HCT116 (cell line): Measurements from ENCODE around the gene SETD3. TPM values are rescaled to one million over a fixed set of nuclear protein-coding genes. Genes with fewer than 3 reads are reported as not detected.

Source experiments
- ATAC-seq: fragments of 200-7000 bp; cut with Tn5 transposase; 2 replicates; pipeline ENCODE4 v1.9.1; 2020; ENCODE audit warnings: mild to moderate bottlenecking, moderate library complexity
- BruUV-seq: library from RNA; stranded (reverse); fragments of 400-500 nt; replicated peaks from 2 replicates; lab custom pipeline; 2021; lab: Mats Ljungman, UMichigan
- CTCF ChIA-PET: fragments of 300-600 bp; sonication (Branson Sonifier 250); formaldehyde crosslinking; loops from one replicate; lab custom pipeline; 2021; ENCODE audit warnings: antibody characterized with exemption; lab: Charles Lee
- POLR2A ChIA-PET: fragments of 300-600, 350-600 bp; sonication (Branson Sonifier 250); formaldehyde crosslinking; loops from one replicate; lab custom pipeline; 2021; ENCODE audit warnings: antibody characterized with exemption; lab: Charles Lee
- RAD21 ChIA-PET, 2 experiments: fragments of 300-600 bp; sonication (Branson Sonifier 250); formaldehyde crosslinking; loops; one replicate each; lab custom pipeline; 2023; ENCODE audit warnings: low total read pairs in 2 of 2; ENCODE audit not compliant: uncharacterized antibody in 2 of 2, unreplicated experiment in 2 of 2, low non-redundant PET in 1 of 2; lab: Charles Lee
- DNase-seq: peaks from one replicate; pipeline ENCODE4 v3.0.0-alpha.2; 2010; ENCODE audit warnings: low read depth, low spot score
- H2AFZ ChIP-seq: fragments of 200-600 bp; shearing (Covaris generic), sonication (generic); 2 replicates; pipeline ENCODE4 v1.6.1; 2017; ENCODE audit warnings: low read depth, mixed run types, mixed read lengths, antibody characterized with exemption, low read length; ENCODE audit not compliant: poor library complexity, severe bottlenecking
- H3K27ac ChIP-seq: 2 replicates; pipeline ENCODE4 v1.5.1; 2012; ENCODE audit warnings: low read depth, low read length
- H3K27me3 ChIP-seq: fragments of 200-600 bp; sonication (generic); 2 replicates; pipeline ENCODE4 v1.6.1; 2016; ENCODE audit warnings: mixed run types, low read length, mixed read lengths; ENCODE audit not compliant: insufficient read depth
- H3K36me3 ChIP-seq, 2 experiments: fragments of 200-500 bp in 1 of 2; fragments of 200-600 bp in 1 of 2; sonication (Bioruptor generic) in 1 of 2; sonication (generic) in 1 of 2; 2 replicates each; pipeline versions ENCODE4 v1.5.1 to v1.6.1; 2014 to 2016; ENCODE audit warnings: low read length in 2 of 2, inconsistent platforms in 1 of 2, mixed read lengths in 1 of 2, mixed run types in 1 of 2; ENCODE audit not compliant: insufficient read depth in 2 of 2, control insufficient read depth in 1 of 2
- H3K4me1 ChIP-seq, 2 experiments: fragments of 200-600 bp in 1 of 2; sonication (generic) in 1 of 2; 2 replicates each; pipeline versions ENCODE4 v1.5.1 to v1.6.1; 2012 to 2017; ENCODE audit warnings: low read length in 2 of 2, inconsistent platforms in 1 of 2, mild to moderate bottlenecking in 1 of 2, mixed read lengths in 1 of 2, mixed run types in 1 of 2, moderate library complexity in 1 of 2; ENCODE audit not compliant: insufficient read depth in 2 of 2, control insufficient read depth in 1 of 2
- H3K4me2 ChIP-seq: fragments of 200-600 bp; sonication (generic); 2 replicates; pipeline ENCODE4 v1.6.1; 2017; ENCODE audit warnings: mixed run types, low read length, mixed read lengths
- H3K4me3 ChIP-seq, 2 experiments: fragments of 200-600 bp in 1 of 2; sonication (generic) in 1 of 2; replicated peaks in 1 of 2; 2 replicates each; pipeline ENCODE4 v1.5.1; 2011 to 2016; ENCODE audit warnings: low read length in 2 of 2, control low read depth in 1 of 2, low read depth in 1 of 2, mild to moderate bottlenecking in 1 of 2, mixed read lengths in 1 of 2, mixed run types in 1 of 2
- H3K79me2 ChIP-seq: fragments of 200-600 bp; sonication (generic); 2 replicates; pipeline ENCODE4 v1.6.1; 2017; ENCODE audit warnings: mild to moderate bottlenecking, mixed run types, low read length, moderate library complexity, mixed read lengths; ENCODE audit not compliant: insufficient read depth
- H3K9ac ChIP-seq: fragments of 200-600 bp; sonication (generic); 2 replicates; pipeline ENCODE4 v1.6.1; 2016; ENCODE audit warnings: low read length, mixed read lengths
- H3K9me2 ChIP-seq: fragments of 200-600 bp; sonication (generic), shearing (Covaris generic); 2 replicates; pipeline ENCODE4 v1.6.1; 2017; ENCODE audit warnings: mixed run types, mild to moderate bottlenecking, moderate library complexity; ENCODE audit not compliant: insufficient read depth
- H3K9me3 ChIP-seq, 2 experiments: fragments of 200-500 bp in 1 of 2; fragments of 200-600 bp in 1 of 2; sonication (Bioruptor generic) in 1 of 2; sonication (generic) in 1 of 2; 2 replicates each; pipeline ENCODE4 v1.6.1; 2014 to 2017; ENCODE audit warnings: low read length in 2 of 2, mixed read lengths in 2 of 2, inconsistent platforms in 1 of 2, low read depth in 1 of 2, mild to moderate bottlenecking in 1 of 2, mixed run types in 1 of 2, moderate library complexity in 1 of 2; ENCODE audit not compliant: control insufficient read depth in 1 of 2, insufficient read depth in 1 of 2
- H4K20me1 ChIP-seq: fragments of 200-600 bp; sonication (generic), shearing (Covaris generic); 2 replicates; pipeline ENCODE4 v1.6.1; 2017; ENCODE audit warnings: mixed run types, mild to moderate bottlenecking, moderate library complexity; ENCODE audit not compliant: insufficient read depth
- CBX3 ChIP-seq: IDR thresholded peaks from 2 replicates; pipeline ENCODE4 v1.6.1; 2012; ENCODE audit warnings: low read depth
- CEBPB ChIP-seq: IDR thresholded peaks from 2 replicates; pipeline ENCODE4 v1.6.1; 2012; ENCODE audit warnings: low read depth
- EGR1 ChIP-seq: IDR thresholded peaks from 2 replicates; pipeline ENCODE4 v1.6.1; 2012; ENCODE audit warnings: low read depth
- RAD21 ChIP-seq: IDR thresholded peaks from 2 replicates; pipeline ENCODE4 v1.6.1; 2012; ENCODE audit warnings: low read depth, mild to moderate bottlenecking
- TCF7L2 ChIP-seq: IDR thresholded peaks from 2 replicates; pipeline ENCODE4 v1.7.0; 2011; ENCODE audit warnings: borderline replicate concordance, inconsistent platforms; ENCODE audit not compliant: insufficient read depth, insufficient read length; ENCODE audit errors: extremely low read depth
- intact Hi-C: fragments of 100-400 bp; cut with micrococcal nuclease; formaldehyde crosslinking; loops from 2 replicates; pipeline ENCODE4 v1.10.0; 2022
- total RNA-seq: library from RNA; stranded (reverse); gene quantifications from one replicate; pipeline ENCODE4 v1.2.1, GENCODE V29; 2021; ENCODE audit not compliant: unreplicated experiment
- TF ChIP-seq, protein P1 (sequence below): IDR thresholded peaks from 2 replicates; pipeline ENCODE4 v1.6.1; 2012
- TF ChIP-seq, protein P2 (sequence below): IDR thresholded peaks from 2 replicates; pipeline ENCODE4 v1.6.1; 2011; ENCODE audit warnings: mild to moderate bottlenecking, low read length, moderate library complexity; ENCODE audit not compliant: insufficient replicate concordance; ENCODE audit errors: extremely low read depth

Gene SETD3
- total RNA-seq, 1 experiment from 2014 or later, result 46.6 TPM

DNA sequence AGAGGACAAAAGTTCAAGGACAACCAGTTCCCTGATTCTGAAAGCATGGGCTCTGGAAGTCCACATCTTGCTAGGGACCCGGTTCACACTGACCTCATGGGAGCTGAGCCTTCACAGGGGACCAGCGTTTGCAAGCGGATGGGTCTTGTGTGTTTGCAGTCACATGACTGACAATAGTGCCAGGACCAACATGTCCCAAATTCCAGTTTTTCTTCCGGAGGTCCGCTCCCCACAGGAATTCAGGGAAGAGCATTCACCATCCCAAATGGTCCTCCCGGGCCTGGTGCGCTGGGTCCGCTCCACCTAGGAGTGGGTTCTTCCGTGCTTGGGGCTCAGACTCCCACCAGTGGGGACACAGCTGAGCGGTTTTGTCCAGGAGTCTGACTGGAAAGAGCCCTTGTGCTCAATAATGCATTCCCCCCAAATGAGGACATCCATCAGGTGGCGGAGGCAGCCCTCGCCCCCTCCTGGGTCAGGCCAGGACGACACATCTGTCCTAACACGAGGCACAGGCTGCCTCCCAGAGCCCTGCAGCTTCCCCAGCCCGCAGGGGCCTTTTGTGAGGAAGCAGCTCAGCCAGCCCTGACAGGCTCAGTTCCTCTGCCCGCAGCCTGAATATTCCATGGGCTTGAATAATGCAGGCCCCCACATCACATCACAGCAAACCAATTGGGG lies 116.9 kb downstream of the SETD3 start:
- no peaks in the 10 kb centered on the region for H3K79me2 ChIP-seq
- no peaks in the 10 kb centered on the region for H4K20me1 ChIP-seq
- BruUV-seq, result no TSS peak
- no peaks in the 10 kb centered on the region for H3K9me2 ChIP-seq
- H3K36me3 ChIP-seq, result no peaks in the 10 kb centered on the region
- H3K4me1 ChIP-seq, result peaks cover 0 to 11% of the 10 kb centered on the region in 2 experiments; a peak in 1 of 4 replicates
- TF ChIP-seq RAD21, result no peak
- TF ChIP-seq, protein P1, sequence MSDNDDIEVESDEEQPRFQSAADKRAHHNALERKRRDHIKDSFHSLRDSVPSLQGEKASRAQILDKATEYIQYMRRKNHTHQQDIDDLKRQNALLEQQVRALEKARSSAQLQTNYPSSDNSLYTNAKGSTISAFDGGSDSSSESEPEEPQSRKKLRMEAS, result no peak
- TF ChIP-seq CBX3, result no peak
- TF ChIP-seq TCF7L2, result no peak
- TF ChIP-seq, protein P2, sequence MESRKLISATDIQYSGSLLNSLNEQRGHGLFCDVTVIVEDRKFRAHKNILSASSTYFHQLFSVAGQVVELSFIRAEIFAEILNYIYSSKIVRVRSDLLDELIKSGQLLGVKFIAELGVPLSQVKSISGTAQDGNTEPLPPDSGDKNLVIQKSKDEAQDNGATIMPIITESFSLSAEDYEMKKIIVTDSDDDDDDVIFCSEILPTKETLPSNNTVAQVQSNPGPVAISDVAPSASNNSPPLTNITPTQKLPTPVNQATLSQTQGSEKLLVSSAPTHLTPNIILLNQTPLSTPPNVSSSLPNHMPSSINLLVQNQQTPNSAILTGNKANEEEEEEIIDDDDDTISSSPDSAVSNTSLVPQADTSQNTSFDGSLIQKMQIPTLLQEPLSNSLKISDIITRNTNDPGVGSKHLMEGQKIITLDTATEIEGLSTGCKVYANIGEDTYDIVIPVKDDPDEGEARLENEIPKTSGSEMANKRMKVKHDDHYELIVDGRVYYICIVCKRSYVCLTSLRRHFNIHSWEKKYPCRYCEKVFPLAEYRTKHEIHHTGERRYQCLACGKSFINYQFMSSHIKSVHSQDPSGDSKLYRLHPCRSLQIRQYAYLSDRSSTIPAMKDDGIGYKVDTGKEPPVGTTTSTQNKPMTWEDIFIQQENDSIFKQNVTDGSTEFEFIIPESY, result no peak
- no peak for TF ChIP-seq EGR1
- no peak for TF ChIP-seq CEBPB
- TF ChIP-seq, all 23 proteins: peak for 0
- ATAC-seq, result no peak
- H3K4me3 ChIP-seq, result no peak overlapping the region
- DNase-seq, result no peak
- no peak overlapping the region for H3K27ac ChIP-seq
- intact Hi-C loops, result no loop called here
- no peaks in the 10 kb centered on the region for H3K9me3 ChIP-seq
- ChIA-PET CTCF (no interaction called here), POLR2A (no interaction called here), RAD21 (no interaction called here)
- no peak overlapping the region for H2AFZ ChIP-seq
- no peaks in the 10 kb centered on the region for H3K27me3 ChIP-seq
- H3K4me2 ChIP-seq, result no peak overlapping the region
- no peak overlapping the region for H3K9ac ChIP-seq
